Measurements from ENCODE around the gene DLK1.

DLK1 gene

GRCh38 chr14:100778526-100778882 is 51.8 kb downstream of the DLK1 start:
- DNase-seq: no peak

GRCh38 chr14:100778951-100779690 is 52.4 kb downstream of the DLK1 start:
- no peak for DNase-seq

- no peak for DNase-seq
Measured at GRCh38 chr14:100779691-100780080, 53.0 kb downstream of the DLK1 start.

- DNase-seq: no peak
Measured at GRCh38 chr14:100780246-100780645, 53.6 kb downstream of the DLK1 start.

- no peak for DNase-seq
Measured at GRCh38 chr14:100780646-100781355, 54.1 kb downstream of the DLK1 start.

- no peak for DNase-seq
Measured at GRCh38 chr14:100781952-100782351, 55.3 kb downstream of the DLK1 start.

- DNase-seq: no peak
Measured at GRCh38 chr14:100782516-100783320, 56.0 kb downstream of the DLK1 start.

GRCh38 chr14:100783630-100784370 is 57.1 kb downstream of the DLK1 start:
- DNase-seq: no peak

GRCh38 chr14:100784523-100785337 is 58.0 kb downstream of the DLK1 start:
- no peak for DNase-seq

- no peak for DNase-seq
Measured at GRCh38 chr14:100785338-100785615, 58.6 kb downstream of the DLK1 start.

- no peak for DNase-seq
Measured at GRCh38 chr14:100785626-100786025, 58.9 kb downstream of the DLK1 start.

GRCh38 chr14:100786131-100786530 is 59.4 kb downstream of the DLK1 start:
- DNase-seq: no peak

- DNase-seq: no peak
Measured at GRCh38 chr14:100786576-100787219, 60.0 kb downstream of the DLK1 start.

- DNase-seq: no peak
Measured at GRCh38 chr14:100787659-100788058, 61.0 kb downstream of the DLK1 start.

Data from fibroblast of skin of scalp (primary cell).